ENCODE data around the gene ZNF232.
"Not testable (repeated sequence)": the region's sequence is repeated elsewhere in the genome, so short reads cannot be mapped to it uniquely, and the experiment has no call there.

DNA sequence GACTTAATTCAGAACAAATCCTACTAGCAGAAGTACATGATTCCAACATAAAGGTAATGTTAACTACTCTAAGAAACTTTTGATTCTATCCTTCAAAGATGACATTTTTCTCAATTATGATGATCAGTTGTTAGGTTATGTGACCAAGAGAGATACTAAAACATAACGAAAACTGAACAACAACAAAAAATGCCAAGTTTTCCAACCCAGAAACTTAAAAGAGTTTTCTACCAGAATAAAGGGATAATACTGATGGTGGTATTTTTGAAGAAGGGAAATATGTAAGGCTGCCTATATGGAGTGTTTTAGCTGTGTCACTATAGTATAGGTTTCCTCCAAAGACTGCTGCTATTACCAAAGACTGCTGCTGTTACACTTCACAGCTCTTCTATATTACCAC, 34.4 kb upstream of the ZNF232 start:
- TF ChIP-seq, protein P1, sequence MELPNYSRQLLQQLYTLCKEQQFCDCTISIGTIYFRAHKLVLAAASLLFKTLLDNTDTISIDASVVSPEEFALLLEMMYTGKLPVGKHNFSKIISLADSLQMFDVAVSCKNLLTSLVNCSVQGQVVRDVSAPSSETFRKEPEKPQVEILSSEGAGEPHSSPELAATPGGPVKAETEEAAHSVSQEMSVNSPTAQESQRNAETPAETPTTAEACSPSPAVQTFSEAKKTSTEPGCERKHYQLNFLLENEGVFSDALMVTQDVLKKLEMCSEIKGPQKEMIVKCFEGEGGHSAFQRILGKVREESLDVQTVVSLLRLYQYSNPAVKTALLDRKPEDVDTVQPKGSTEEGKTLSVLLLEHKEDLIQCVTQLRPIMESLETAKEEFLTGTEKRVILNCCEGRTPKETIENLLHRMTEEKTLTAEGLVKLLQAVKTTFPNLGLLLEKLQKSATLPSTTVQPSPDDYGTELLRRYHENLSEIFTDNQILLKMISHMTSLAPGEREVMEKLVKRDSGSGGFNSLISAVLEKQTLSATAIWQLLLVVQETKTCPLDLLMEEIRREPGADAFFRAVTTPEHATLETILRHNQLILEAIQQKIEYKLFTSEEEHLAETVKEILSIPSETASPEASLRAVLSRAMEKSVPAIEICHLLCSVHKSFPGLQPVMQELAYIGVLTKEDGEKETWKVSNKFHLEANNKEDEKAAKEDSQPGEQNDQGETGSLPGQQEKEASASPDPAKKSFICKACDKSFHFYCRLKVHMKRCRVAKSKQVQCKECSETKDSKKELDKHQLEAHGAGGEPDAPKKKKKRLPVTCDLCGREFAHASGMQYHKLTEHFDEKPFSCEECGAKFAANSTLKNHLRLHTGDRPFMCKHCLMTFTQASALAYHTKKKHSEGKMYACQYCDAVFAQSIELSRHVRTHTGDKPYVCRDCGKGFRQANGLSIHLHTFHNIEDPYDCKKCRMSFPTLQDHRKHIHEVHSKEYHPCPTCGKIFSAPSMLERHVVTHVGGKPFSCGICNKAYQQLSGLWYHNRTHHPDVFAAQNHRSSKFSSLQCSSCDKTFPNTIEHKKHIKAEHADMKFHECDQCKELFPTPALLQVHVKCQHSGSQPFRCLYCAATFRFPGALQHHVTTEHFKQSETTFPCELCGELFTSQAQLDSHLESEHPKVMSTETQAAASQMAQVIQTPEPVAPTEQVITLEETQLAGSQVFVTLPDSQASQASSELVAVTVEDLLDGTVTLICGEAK (IDR thresholded peaks at IDR 0.05), result not testable (repeated sequence)
- TF ChIP-seq, protein P1 (CRISPR knock-in tag; IDR thresholded peaks at IDR 0.05), result not testable (repeated sequence)
- TF ChIP-seq POLR2G (IDR thresholded peaks at IDR 0.05; ENCODE audit: low read depth, low read length); ZFP37 (CRISPR knock-in tag; IDR thresholded peaks at IDR 0.05; ENCODE audit: borderline replicate concordance); KDM5A (IDR thresholded peaks at IDR 0.05; ENCODE audit: borderline replicate concordance, low read length); TBL1XR1 (IDR thresholded peaks at IDR 0.05; ENCODE audit: borderline replicate concordance, low read length, partially characterized antibody); E2F5 (CRISPR knock-in tag; conservative IDR thresholded peaks at IDR 0.05); EP300 (IDR thresholded peaks at IDR 0.05; ENCODE audit: low read depth in 2 of 2, low read length in 2 of 2); EP300 (CRISPR knock-in tag; IDR thresholded peaks at IDR 0.05; ENCODE audit: borderline replicate concordance); HNF4G (IDR thresholded peaks at IDR 0.05; ENCODE audit: borderline replicate concordance, low read depth, low read length); HNF4G (CRISPR knock-in tag; IDR thresholded peaks at IDR 0.05; ENCODE audit: borderline replicate concordance, low read depth); TEAD3 (CRISPR knock-in tag; optimal IDR thresholded peaks at IDR 0.05; ENCODE audit: borderline replicate concordance); EHMT2 (IDR thresholded peaks at IDR 0.05; ENCODE audit: borderline replicate concordance, low read depth, low read length); CREB1 (IDR thresholded peaks at IDR 0.05); CREB1 (CRISPR knock-in tag; IDR thresholded peaks at IDR 0.05): not testable (repeated sequence)
